Measurements from ENCODE around the gene TSC22D4. TPM values are rescaled to one million over a fixed set of nuclear protein-coding genes. Genes with fewer than 3 reads are reported as not detected.

Gene TSC22D4
- total RNA-seq, 2 experiments from 2014 or later = 46.0 to 48.7 TPM

GRCh38 chr7:100428199-100428966 lies 50.6 kb downstream of the TSC22D4 start, which contains the start of gene ZCWPW1:
ZCWPW1 (minus strand) TSS chr7:100428703; CDS start chr7:100420649, 8,054 bp downstream.
- Mint-ChIP-seq H3K27me3 (ENCODE audit: low read depth) (peaks cover 5% of the 10 kb centered on the region), H3K36me3 (ENCODE audit: low read depth) (peaks cover 26% of the 10 kb centered on the region), H3K9me3 (no peaks in the 10 kb centered on the region), H3K4me1 (ENCODE audit: low read depth) (peaks cover 40% of the 10 kb centered on the region), H3K27ac (peak within 1 kb of the TSS; percentile 99), H3K4me3 (peak within 1 kb of the TSS; percentile 93)
- peak; percentile 96 for DNase-seq
- CTCF ChIA-PET = interaction anchor here (0.6 to 1.0 kb wide), 3 partner anchors 12 to 156 kb away, joined by 3 to 4 read pairs (median 4); no protein-coding TSS in a partner anchor
- intact Hi-C loops (cut with micrococcal nuclease) = loop anchor here (1.0 to 5.0 kb wide), 12 partner anchors 8 to 1286 kb away; partner anchors contain the start of genes AGFG2, BUD31, GNB2 and GPC2

- intact Hi-C loops (cut with micrococcal nuclease) = loop anchor here (1.0 to 5.0 kb wide), 12 partner anchors 9 to 1285 kb away; partner anchors contain the start of genes AGFG2, BUD31, GNB2 and GPC2
- Mint-ChIP-seq H3K4me1 (ENCODE audit: low read depth) (peaks cover 34% of the 10 kb centered on the region), H3K4me3 (peak overlapping the region; percentile 93), H3K9me3 (no peaks in the 10 kb centered on the region), H3K36me3 (ENCODE audit: low read depth) (peaks cover 21% of the 10 kb centered on the region), H3K27me3 (ENCODE audit: low read depth) (peaks cover 5% of the 10 kb centered on the region), H3K27ac (peak overlapping the region; percentile 99)
- DNase-seq = no peak
- CTCF ChIA-PET = interaction anchor here (0.6 kb wide), 1 partner anchor 12 kb away, joined by 4 read pairs; no protein-coding TSS in a partner anchor
These were observed 51.2 kb downstream of the TSC22D4 start for GRCh38 chr7:100427762-100428198.

GRCh38 chr7:100426516-100426915 lies 52.5 kb downstream of the TSC22D4 start:
- Mint-ChIP-seq H3K36me3 (ENCODE audit: low read depth) (peaks cover 14% of the 10 kb centered on the region), H3K27me3 (ENCODE audit: low read depth) (peaks cover 5% of the 10 kb centered on the region), H3K4me1 (ENCODE audit: low read depth) (peaks cover 21% of the 10 kb centered on the region), H3K27ac (no peak overlapping the region), H3K4me3 (no peak overlapping the region), H3K9me3 (no peaks in the 10 kb centered on the region)
- CTCF ChIA-PET = no interaction called here
- intact Hi-C loops (cut with micrococcal nuclease) = loop anchor here (5.0 kb wide), 2 partner anchors 344 to 1284 kb away; partner anchors contain the start of genes SMURF1 and ZNF3
- DNase-seq = no peak

GRCh38 chr7:100425347-100425746 lies 53.7 kb downstream of the TSC22D4 start:
- Mint-ChIP-seq H3K36me3 (ENCODE audit: low read depth) (peaks cover 6% of the 10 kb centered on the region), H3K27me3 (ENCODE audit: low read depth) (peaks cover 5% of the 10 kb centered on the region), H3K9me3 (no peaks in the 10 kb centered on the region), H3K27ac (no peak overlapping the region), H3K4me1 (ENCODE audit: low read depth) (peaks cover 9% of the 10 kb centered on the region), H3K4me3 (no peak overlapping the region)
- CTCF ChIA-PET = interaction anchor here (0.6 kb wide), 1 partner anchor 280 kb away, joined by 3 read pairs; no protein-coding TSS in a partner anchor
- intact Hi-C loops (cut with micrococcal nuclease) = loop anchor here (5.0 kb wide), 2 partner anchors 343 to 1283 kb away; partner anchors contain the start of genes SMURF1 and ZNF3
- DNase-seq = no peak

- H3K27me3 Mint-ChIP-seq (ENCODE audit: low read depth) = no peaks in the 10 kb centered on the region
- CTCF ChIA-PET = interaction anchor here (1.0 to 1.3 kb wide), 2 partner anchors 15 to 137 kb away, joined by 3 to 5 read pairs; no protein-coding TSS in a partner anchor
These were observed 55.7 kb downstream of the TSC22D4 start for GRCh38 chr7:100423315-100423714.

GRCh38 chr7:100419660-100420226 lies 59.3 kb downstream of the TSC22D4 start:
- Mint-ChIP-seq H3K9me3 (no peaks in the 10 kb centered on the region), H3K27me3 (ENCODE audit: low read depth) (no peaks in the 10 kb centered on the region), H3K36me3 (ENCODE audit: low read depth) (no peaks in the 10 kb centered on the region), H3K4me1 (ENCODE audit: low read depth) (no peaks in the 10 kb centered on the region), H3K4me3 (no peak overlapping the region), H3K27ac (no peak overlapping the region)
- DNase-seq = no peak
- CTCF ChIA-PET = interaction anchor here (0.9 kb wide), 1 partner anchor 13 kb away, joined by 10 read pairs; no protein-coding TSS in a partner anchor
- intact Hi-C loops (cut with micrococcal nuclease) = no loop called here

More at GRCh38 chr7:100423315-100423714, 55.7 kb downstream of the TSC22D4 start:
- Mint-ChIP-seq H3K27ac (no peak overlapping the region), H3K4me3 (no peak overlapping the region), H3K36me3 (ENCODE audit: low read depth) (no peaks in the 10 kb centered on the region), H3K9me3 (no peaks in the 10 kb centered on the region), H3K4me1 (ENCODE audit: low read depth) (peaks cover 5% of the 10 kb centered on the region)
- intact Hi-C loops (cut with micrococcal nuclease) = no loop called here
- no peak for DNase-seq

- H3K36me3 Mint-ChIP-seq (ENCODE audit: low read depth) = no peaks in the 10 kb centered on the region
- no peaks in the 10 kb centered on the region for H3K27me3 Mint-ChIP-seq (ENCODE audit: low read depth)
- no peak for DNase-seq
- no peak overlapping the region for H3K4me3 Mint-ChIP-seq
- H3K9me3 Mint-ChIP-seq = no peaks in the 10 kb centered on the region
- CTCF ChIA-PET = interaction anchor here (0.6 kb wide), 1 partner anchor 41 kb away, joined by 3 read pairs; no protein-coding TSS in a partner anchor
- intact Hi-C loops (cut with micrococcal nuclease) = no loop called here
- H3K4me1 Mint-ChIP-seq (ENCODE audit: low read depth) = no peaks in the 10 kb centered on the region
- no peak overlapping the region for H3K27ac Mint-ChIP-seq
These were observed 59.9 kb downstream of the TSC22D4 start for GRCh38 chr7:100418930-100419659.

Other genes starting within 250 kb of the TSC22D4 start
- gene SPDYE3, start 171.5 kb downstream of the TSC22D4 start, total RNA-seq = not detected
- gene PILRB, start 121.1 kb downstream of the TSC22D4 start, total RNA-seq = 10 to 100 TPM; 30.5 to 31.4 TPM
- gene PILRA, start 105.7 kb downstream of the TSC22D4 start, total RNA-seq = under 1 TPM; 0.27 to 0.29 TPM
- gene ZCWPW1, start 50.5 kb downstream of the TSC22D4 start, total RNA-seq = 1 to 10 TPM; 3.5 to 5.2 TPM
- gene MEPCE, start 49.4 kb downstream of the TSC22D4 start, total RNA-seq = 10 to 100 TPM; 39.3 to 39.7 TPM
- 10 to 100 TPM; 45.3 to 53.6 TPM for gene PPP1R35, start 42.7 kb downstream of the TSC22D4 start, total RNA-seq
- gene SPACDR, start 15.0 kb downstream of the TSC22D4 start, total RNA-seq = 1 to 10 TPM; 2.3 to 2.6 TPM
- gene NYAP1, start 4.7 kb upstream of the TSC22D4 start, total RNA-seq = under 1 TPM; 0.17 to 0.30 TPM
- 10 to 100 TPM; 23.4 to 23.9 TPM for gene AGFG2, start 60.0 kb upstream of the TSC22D4 start, total RNA-seq
- 10 to 100 TPM; 13.7 to 15.7 TPM for gene SAP25, start 94.7 kb upstream of the TSC22D4 start, total RNA-seq
- gene LRCH4, start 106.9 kb upstream of the TSC22D4 start, total RNA-seq = 10 to 100 TPM; 78.0 to 81.2 TPM
- 1 to 10 TPM; 1.5 to 2.6 TPM for gene FBXO24, start 107.1 kb upstream of the TSC22D4 start, total RNA-seq
- gene PCOLCE, start 123.1 kb upstream of the TSC22D4 start, total RNA-seq = 1 to 10 TPM; 5.8 to 6.8 TPM
- gene MOSPD3, start 133.3 kb upstream of the TSC22D4 start, total RNA-seq = 10 to 100 TPM; 12.3 to 13.0 TPM
- gene TFR2, start 162.3 kb upstream of the TSC22D4 start, total RNA-seq = 1 to 10 TPM; 4.2 to 5.1 TPM
- not detected for gene ACTL6B, start 177.2 kb upstream of the TSC22D4 start, total RNA-seq
- 100 to 1,000 TPM; 221 TPM for gene GNB2, start 194.5 kb upstream of the TSC22D4 start, total RNA-seq
- 10 to 100 TPM; 32.8 to 37.8 TPM for gene GIGYF1, start 215.0 kb upstream of the TSC22D4 start, total RNA-seq
- 10 to 100 TPM; 23.2 to 29.6 TPM for gene POP7, start 226.9 kb upstream of the TSC22D4 start, total RNA-seq
- gene EPO, start 241.3 kb upstream of the TSC22D4 start, total RNA-seq = not detected

Data from activated naive CD4-positive, alpha-beta T cell treated with anti-CD3 and anti-CD28 coated beads for 36 hours (primary cell).